HG02943 (cell line): ENCODE measurements around the gene COLEC11.

Experiments
- ATAC-seq: cut with Tn5 transposase; IDR thresholded peaks from one replicate; pipeline ENCODE4 v1.9.1; 2021; ENCODE audit warnings: mild to moderate bottlenecking, low read depth, moderate library complexity; ENCODE audit not compliant: unreplicated experiment

Gene COLEC11

DNA sequence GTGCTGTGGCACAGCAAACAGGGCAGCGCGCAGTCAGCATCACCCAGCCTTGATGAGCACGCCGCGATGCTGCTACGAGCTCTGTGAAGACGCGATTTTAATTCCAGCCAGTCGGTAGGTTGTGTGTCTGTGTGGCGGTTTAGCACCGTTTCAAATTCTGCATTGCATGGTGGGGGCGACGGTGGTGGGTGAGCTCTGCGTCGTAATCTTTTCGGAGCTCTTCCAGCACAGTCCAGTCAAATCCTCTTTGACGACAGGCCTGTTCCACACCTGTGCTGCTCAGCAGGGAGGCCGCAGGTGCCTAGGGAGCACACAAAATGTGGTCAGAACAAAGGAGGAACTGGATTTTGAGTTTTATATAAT, 71.7 kb downstream of the COLEC11 start:
- no peak for ATAC-seq

DNA sequence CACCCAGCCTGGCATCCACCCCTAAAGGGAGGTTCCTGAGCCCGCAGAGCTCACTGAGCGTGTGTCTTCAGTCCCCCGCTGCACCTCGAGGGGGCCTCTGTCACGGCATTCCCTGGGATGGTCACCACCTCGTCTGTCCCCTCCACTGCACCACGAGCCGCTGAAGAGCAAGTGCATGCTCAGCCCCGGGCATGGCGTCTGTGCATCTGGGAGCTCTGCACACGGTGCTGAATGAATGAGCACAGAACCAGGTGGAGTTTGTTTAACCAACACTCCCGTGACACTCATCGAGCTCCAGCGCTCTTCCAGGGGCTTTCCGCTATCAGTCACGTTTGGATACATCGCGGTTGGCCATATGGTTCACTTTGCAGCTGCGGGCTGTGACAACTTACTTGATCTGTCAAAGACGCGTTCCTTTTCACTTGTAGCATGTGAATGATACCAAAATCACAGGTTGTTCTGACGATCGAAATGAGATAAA, 72.3 kb downstream of the COLEC11 start:
- ATAC-seq: no peak

DNA sequence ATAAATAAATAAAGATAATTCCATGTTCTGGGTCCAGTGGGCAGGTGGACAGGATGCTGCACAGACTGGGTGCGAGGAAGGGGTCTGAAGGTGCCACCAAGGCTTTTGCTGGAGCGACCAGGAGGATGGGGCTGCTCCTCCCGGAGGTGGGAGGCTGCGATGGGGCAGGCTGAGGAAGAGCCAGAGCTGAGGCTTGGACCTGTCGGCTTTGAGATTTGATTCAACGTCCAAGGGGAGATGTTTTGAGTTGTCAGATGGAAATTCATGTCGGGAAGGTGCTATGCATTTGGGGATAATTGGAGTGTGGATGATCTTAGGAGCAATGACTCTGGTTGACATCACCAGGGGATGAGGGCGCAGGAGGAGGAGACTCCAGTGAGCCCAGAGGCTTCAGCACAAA, 74.7 kb downstream of the COLEC11 start:
- no peak for ATAC-seq

DNA sequence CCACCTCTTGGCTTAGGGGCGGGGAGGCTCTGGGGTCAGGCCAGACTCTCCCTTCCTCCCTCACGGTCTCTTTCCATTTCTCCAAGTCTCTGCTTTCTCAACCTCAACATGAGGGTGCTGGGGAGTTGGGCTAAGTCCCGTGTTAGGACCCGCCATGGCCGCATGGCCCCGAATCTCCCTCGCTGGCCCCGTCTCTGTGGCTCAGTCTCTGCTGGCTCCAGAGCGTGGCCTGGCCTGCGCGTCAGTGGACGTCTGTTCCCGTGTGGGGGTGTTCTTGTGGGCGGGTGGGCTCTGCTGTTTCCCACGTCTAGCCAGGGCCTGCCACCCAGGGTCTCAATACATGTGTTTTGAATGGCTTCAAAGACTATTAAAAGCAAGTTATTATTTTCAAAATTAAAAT, 75.5 kb downstream of the COLEC11 start:
- ATAC-seq: no peak

DNA sequence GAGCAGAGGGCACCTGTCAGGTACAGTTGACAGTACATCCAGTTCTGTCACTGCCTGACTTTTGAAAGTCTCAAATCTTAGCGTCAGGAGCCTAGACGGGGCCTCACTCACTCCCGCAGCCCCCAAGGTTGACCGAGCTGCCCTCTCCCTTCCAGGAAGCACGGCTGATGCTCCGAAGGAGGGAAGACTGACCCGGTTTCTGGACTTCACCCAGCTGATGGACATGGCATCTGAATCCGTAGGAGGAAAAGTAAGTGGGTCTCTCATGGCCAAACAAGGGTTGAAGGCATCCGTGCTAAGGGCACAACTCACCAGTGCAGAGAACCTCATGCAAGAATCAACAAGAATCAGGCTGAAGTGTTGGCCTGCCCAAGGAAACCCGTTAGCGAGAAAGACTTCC, 76.0 kb downstream of the COLEC11 start:
- no peak for ATAC-seq

DNA sequence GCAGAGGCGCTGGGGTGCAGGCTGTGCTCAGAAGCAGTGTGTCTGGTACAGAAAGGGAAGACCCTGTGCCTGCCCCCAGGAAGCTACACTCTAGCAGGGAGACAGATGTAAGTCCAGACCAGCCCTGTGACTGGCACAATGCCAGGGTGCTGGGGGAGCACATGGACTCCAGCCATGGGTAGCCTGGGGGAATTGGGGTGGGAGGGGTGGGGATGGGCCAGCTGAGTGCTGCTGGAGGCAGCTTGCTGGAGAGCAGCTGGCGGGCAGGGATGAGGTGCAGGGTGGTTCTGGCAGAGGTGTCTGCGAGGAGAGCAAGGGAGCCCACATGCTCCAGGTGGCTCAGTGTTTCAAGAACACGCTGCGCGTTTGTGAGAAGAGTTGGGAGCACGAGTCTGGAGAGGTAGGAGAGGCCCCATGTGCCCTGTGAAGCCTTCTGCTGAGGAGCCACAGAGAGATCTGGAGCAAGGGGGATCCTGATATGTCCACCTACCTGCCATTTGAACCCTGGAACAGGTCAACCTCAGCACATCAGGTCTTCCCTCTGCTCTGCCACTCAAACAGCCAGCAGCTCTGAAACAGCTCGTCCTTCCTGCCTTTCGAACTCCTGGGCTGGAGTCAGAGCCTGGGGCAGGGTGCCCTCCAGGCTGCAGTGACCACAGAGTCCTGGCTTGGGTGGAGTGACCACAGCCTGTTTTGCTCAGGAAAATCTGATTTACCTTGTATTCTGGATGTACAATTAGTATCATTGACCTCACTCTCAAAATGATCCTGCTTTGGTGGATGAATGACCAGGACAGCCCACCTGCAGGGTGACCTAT, 78.2 kb downstream of the COLEC11 start:
- ATAC-seq: no peak

DNA sequence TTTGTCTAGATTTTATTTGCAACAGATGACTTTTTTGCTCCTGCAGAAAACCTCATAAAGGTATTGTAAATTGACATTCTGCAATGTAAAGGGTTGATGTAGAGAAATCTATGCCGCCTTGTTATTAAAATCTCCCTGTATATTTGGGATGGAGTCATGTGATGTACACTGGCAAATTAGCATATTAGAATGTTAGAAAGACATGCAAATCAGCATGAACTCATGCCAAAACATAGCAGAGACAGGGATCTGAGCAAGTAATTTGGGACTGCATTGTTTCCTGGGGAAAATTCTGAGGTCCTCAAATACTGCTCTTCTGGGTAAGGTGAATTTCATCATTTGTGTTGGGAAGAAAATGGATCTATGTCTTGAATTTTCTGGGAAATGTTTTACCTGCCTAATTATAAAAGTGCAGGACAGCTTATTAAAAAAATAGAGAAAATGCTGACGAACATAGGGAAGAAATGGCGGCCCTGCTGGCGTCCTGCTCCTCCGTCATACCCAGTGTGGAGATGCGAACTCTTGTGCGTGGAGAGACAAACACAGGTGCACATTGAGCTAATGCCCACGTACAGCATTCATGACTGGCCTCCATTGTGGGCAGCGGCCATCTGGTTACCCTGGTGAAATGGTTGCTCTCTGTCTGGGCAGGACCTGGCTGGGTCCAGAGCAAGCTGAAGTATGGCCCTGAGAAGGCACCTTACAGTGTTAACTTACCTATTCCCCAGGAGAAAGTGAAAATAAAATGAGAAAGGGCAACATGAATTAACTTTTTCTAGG, 79.3 kb downstream of the COLEC11 start:
- no peak for ATAC-seq

DNA sequence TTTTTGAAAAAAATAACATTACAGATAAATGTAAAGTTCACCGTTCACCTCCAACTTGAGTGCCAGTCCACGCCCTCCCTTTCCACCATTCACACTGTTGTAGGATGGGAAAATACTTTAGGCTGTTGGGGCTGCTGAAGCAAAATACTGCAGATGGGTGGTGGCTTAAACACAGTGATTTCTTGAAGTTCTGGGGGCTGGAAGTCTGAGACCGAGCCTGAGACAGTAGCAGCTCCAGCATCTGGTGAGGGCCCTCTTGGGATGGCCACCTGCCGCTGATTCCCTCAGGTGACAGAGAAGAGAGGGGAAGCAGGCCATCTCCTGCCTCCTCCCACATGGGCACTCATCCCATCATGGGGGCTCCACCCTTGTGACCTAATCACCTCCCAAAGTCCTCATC, 80.8 kb downstream of the COLEC11 start:
- ATAC-seq: no peak

DNA sequence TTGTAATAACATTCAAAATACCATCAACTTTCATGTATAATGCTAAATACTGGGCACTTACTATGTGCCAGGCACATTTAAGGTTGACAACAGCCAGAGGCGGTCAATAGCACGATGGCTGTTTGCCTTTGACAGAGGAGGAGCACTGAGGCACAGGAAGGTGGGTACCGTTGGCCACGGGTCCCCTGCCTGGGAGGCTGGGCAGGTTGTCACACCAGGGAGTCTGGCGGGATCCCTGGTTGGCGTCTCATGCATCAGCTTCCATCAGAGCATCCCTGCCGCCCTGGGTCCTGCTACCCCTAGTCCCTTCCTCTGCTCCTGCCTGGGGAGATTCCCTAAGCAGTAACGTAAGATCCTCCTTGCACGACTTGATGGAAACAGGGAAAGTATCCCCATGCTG, 82.5 kb downstream of the COLEC11 start:
- no peak for ATAC-seq

DNA sequence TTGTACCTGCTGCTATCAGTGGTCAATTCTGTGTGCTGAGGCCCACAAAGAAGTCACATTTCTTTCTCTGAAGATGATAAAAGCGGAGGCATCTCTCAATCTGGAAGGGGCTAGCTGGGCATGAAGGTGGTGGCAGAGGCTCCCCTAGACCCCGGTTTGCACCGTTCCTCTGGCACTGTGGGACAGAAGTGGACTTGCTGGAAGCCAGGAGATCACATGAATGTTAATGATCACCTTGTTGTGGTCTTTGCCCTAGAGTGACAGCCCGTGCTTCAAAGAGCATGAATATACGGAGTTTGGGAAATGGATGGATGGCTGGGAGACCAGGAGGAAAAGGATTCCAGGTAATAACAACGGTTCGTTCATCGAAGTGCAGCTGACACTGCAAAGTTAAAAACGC, 83.3 kb downstream of the COLEC11 start:
- no peak for ATAC-seq

DNA sequence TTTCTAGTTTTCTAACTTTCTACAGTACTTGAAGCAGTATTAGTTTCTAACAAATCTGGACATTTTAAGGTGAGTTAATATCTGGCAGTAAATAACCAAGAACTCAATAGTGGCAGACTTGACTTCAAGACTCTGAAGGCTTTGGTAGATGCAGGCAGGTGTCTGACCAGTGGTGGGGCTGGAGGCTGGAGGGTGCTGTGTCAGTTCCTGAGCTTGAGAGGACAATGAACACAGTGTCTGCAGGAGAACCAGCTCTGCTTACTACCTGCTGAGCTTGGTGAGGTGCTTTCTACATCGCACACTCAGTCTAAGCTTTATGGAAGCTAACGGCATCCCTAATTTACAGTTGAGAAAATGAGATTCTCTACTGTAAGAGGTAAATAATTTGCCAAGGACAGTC, 84.3 kb downstream of the COLEC11 start:
- no peak for ATAC-seq

DNA sequence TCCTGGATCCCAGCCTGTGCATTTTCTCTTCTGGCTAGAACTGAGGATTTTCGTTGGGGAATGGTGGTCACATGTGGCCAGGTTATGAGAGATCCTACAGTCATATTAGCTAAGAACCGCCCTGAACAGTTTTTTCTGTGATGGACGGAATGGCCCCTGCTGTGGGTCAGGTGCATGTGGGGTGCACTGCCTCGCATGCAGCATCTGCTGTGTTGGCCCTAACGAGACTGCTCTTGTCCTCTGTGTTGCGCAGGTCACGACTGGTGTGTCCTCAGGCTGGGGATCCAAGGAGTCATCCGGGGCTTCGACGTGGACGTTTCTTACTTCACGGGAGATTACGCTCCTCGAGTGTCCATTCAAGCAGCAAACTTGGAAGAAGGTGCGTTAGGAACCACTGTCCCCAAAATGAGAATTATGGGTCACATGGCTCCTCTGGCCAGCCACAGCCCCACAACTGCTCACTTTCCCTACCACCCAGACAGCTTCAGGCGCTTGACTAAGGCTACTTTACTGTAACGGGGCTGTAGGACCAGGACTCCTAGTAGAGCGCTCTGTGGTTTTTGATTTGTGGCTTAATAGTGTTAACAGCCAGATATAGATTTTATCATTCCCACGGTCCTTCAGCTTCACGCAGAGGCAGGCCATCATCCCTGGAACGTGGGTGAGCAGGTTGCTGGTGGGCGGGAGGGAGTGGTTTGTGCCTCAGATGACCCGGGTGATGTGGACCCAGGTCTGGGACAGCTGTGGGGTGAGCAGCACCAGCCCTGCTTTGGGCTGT, 84.9 kb downstream of the COLEC11 start:
- no peak for ATAC-seq

DNA sequence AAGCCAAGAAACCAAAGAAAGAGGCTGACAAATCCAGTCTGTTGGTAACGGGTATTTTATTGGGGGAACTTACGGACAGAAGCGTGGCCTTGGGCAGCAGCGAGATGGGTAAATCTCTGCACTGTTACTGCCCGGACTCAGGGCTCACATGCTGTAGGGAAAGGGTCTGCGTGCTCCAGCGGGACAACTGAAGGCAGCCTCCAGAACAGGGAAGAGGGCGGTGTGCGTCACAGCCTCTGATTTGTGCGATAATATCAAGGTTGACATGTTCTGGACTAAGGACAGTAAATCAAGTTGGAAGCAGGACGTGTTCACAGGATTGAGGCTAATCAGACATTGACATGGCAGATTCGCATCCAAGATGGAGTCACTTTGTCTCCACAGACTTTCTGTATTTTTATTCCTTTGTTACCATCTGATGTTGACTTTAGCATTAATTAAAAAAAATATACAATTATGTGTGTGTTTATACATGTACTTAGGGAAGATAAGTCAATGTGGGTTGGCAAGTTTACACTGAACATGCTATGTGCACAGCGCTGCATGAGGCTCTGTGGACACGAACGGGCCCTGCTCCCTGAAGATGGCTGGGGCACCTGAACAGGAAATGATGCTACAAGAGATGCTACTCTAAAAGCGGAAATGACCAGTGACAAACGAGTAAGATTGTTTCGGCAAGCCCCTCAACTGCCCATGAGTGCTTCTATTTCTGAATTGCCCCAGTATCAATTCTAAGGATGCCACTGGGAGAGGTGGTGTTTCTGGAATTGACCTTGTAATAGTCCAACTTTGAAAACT, 85.8 kb downstream of the COLEC11 start:
- ATAC-seq: no peak

DNA sequence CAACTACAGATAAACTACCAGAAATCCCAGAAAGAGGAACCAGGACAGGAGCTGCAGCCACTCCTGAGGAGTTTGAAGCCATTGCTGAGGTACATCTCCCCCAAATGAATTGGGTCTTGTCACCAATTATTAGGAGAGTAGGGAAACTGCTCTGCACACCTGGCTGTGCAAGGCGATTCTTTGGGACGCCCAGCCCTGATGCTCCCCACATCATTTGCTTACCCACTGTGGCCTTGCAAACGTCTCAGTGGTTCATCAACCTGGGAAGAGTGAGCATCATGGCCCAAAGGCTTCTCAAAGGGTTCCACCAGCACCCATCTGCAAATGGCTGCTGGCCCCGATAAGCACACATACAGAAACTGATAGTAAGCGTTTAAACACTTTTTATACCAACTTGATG, 86.7 kb downstream of the COLEC11 start:
- ATAC-seq: no peak

DNA sequence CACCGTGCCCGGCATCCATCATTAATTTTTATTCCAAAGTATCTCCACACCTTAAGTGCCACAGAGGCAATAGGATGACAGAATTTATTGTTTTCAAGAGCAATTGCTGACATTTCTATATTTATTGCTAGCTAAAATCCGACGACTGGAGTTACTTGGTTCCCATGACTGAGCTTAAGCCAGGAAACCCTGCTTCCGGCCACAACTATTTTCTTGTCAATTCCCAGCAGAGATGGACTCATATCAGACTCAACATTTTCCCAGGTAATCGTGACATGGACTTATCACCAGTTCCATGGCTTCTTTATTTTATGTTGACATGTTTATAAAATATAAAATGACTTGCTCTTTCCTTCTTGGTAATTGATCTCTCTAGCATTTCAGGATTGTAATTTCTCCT, 87.9 kb downstream of the COLEC11 start:
- no peak for ATAC-seq

DNA sequence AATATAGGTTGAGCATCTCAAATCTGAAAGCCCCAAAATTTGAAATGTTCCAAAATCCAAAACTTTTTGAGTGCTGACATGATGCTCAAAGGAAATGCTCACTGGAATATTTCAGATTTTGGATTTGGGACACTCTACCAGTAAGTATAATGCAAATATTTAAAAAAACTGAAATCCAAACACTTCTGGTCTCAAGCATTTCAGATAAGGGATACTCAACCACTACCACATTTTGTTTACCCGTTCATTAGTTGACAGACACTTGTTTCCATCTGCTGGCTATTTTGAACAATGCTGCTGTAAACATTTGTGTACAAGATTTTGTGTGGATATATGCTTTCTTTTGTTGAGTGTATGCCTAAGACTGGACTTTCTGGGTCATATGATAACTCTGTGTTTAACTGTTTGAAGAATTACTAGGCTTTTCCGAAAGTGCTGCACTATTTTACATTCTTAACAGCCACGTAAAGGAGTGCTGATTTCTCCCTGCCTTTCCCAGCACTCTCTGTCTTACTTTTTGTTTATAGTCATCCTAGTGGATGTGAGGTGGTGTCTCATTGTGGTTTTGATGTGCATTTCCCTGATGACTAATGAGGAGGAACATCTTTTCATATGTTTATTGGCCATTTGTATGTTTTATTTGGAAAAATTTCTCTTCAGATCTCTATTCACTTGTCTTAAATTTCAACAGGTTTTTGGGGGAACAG, 89.0 kb downstream of the COLEC11 start:
- ATAC-seq: no peak

DNA sequence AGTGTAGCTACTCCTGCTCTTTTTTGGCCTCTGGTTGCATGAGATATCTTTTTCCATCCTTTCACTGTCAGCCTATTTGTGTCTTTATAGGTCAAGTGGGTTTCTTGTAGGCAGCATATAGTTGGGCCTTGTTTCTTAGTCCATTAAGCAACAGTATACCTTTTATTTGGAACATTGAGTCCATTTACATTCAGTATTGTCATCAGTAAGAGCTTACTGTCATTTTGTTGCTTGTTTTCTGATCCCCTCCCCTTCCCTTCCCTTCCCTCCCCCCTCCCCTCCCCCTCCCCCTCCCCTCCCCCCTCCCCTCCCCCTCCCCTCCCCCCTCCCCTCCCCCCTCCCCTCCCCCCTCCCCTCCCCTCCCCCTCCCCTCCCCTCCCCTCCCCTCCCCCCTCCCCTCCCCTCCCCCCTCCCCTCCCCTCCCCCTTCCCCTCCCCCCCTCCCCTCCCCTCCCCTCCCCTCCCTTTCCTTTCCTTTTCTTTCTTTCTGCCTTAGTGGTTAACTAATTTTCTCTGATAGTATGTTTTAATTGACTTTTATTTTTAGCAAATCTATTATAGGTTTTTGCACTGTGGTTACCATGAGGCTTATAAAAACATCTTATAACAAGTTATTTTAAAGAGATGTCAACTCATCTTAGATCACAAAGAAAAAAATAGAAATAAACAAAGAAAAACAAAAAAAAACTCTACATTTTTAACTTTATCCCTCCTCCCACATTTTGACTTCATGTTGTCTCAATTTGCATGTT, 95.3 kb downstream of the COLEC11 start:
- ATAC-seq: no peak

DNA sequence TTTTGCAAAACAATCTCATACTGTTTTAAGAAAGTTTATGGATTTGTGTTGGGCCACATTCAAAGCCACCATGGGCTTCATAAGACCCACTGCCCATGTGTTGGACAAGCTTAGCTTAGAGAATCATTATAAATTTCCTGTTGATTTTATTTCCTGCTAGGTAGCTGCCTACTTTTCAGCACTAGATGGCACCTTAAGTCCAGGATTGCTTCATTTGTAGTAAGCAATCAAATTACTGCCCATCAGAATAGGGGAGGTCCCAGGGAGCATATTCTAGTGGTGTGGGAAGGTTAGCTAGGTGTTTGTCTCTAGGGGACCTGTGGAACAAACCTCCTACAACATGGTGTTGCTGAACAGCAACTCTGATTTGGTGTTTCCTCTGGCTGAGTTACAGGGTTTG, 97.5 kb downstream of the COLEC11 start:
- no peak for ATAC-seq
